Activated T-cell treated with anti-CD3 and anti-CD28 coated beads, Interleukin-2, amount 50 U/mL, for 48 hours (primary cell): ENCODE results near the gene DENND2D.

ENCODE experiments used
- DNase-seq, 2 experiments: peaks; one replicate each; pipeline ENCODE4 v3.0.0-alpha.2; 2020

The DENND2D gene

DNA sequence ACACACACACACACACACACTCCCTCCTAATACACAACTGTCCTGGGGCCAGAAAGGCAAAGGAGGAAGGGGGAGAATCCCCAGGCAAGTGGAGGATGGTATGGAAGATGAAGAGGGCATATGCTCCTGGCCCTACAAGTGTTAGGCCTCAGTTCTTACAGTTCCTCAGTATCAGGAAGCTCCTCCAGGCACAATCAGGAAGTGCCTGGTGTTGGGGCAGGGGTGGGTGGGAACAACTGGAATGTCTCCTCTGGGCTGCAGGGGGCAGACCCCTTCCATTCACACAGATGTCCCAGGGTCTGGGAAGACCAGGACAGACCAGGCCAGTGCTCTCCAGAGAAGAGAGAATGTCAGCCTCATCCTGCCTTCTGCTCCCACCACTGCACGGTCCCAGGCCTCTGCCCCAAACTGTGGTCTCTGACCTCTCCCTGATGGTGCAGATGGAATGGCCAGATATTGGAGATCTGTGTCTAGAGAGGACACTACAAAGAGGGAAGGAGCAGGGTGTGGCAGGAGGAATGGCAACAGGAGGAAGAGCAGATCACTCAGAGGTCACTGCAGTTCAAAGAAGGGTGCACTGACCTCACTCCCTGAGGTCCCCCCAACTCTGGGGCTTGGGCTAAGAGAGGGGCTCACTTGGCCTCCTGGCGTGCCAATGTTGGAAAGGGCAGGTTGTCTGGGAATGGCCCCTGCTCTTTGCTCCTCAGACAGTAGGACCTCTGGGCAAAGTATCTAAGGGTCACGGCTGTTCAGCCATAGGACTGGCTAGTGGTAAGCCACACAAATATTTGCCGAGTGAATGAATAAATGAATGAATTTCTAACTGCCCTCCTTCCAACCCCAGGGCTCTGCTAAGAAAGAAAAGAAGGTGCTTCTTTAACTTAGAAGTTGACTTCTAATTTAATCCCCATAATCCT is 2.5 kb upstream of the DENND2D start:
- peak in 1 of 2 experiments; percentile 42 for DNase-seq

DNA sequence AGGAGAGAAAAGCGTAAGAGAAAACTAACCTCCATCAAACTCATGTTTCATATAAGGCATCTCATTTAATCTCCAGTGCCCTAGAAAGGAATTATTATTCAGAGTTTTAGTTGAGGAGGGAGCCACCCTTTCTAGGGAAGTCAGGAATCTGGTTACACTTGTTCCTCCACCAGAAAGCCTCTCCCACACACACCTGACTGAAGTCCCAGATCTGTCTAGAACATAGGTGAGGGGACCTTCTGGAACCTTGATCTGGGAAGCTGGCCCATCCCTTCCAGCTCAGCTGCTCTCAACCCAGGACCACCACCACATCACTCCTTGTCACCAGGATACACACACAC is 1.9 kb upstream of the DENND2D start:
- DNase-seq, result no peak

DNA sequence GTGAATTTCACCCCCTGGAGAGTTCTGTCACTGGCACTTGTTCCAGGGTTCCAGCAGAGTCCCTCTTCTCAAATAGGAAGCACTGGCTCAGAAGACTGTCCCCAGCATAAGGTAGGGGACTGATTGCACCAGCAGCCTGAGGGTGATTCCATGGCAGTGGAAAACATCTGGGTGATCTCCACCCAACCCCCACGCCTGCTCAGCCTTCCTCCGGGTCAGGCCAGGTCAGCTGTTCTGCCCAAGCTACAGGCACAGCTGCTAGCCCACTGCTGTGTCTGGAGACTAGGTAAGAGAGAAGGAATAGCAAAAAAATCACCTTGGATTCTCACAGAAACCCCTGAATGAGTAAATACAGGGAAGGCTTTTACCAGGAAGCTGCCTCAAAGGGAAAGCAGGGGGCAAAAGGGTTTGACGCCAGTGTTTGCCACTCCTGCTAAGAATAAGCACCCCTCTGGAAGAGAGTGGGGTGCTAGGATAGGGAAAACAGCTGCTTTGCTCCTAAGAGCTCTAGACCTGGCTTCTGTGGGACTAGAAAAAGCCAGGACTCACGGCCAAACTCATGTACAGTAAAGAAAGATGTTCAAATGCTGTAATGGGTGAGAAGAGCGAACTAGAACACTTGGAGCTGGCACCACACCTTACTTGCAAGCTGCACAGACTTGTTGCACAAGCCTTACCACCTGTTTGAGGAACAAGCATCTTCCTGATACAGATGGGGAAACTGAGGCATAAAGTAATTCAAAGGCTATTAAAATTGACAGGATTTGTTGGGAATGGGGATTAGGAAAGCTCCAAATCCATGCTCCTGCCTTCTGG is 1.0 kb upstream of the DENND2D start:
- DNase-seq, result no peak

DNA sequence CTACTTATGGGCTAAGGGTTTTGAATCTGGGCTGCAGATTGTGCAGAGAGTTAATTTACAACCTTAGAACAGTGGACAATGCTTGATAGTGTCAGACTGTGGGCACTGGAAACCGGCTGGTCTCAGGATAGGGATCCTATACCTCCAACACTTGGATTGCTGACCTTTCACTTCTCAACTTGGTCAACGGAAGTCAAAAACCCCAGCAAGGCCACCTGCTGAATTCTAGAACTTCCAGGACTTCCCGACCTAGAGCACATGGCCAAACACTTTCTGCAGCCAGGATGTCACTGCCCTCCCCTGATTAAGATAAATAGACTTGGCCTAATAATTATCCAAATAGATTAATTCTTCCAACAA is 336 bp upstream of the DENND2D start:
- DNase-seq, result no peak

DNA sequence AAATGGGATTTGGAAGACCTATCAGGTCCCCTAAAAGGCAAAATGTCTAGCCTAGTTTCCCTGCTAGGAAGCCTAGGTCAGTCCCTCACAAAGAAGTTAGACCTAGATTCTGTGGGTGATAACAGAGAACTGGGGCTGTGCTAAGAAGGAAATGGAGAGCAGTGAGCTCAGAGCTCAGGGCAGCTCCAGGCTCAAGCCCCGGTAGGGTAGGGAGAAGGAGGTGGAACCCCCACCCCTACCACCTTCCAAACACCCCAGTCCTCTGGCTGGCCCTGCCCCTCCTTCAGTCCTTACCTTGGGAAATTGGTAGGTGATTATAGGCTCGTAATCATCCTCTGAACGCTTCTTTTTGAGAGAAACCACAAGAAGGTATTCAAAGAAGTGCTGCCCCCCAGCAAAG is 1.1 kb downstream of the DENND2D start:
- peak in 1 of 2 experiments; percentile 43 for DNase-seq

DNA sequence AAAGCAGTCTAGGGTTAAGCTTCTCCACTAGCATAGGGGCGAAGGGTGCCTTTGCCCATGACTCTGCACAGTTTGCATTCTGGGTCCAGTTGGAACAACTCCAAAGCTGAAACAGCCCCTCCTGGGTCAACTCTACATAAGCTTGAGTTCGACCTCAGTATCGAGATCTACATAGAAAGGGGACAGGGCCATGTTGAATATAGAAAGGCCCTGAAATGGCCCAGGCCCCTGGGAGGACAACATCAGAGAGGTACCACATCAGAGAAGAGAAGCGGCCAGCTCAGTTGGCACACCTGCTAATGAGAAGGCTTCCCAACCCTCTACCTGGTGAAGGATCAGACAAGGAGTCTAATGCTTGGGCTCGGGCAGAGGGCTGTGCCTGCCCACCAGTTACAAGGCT is 1.6 kb downstream of the DENND2D start:
- peak in 1 of 2 experiments; percentile 30 for DNase-seq

DNA sequence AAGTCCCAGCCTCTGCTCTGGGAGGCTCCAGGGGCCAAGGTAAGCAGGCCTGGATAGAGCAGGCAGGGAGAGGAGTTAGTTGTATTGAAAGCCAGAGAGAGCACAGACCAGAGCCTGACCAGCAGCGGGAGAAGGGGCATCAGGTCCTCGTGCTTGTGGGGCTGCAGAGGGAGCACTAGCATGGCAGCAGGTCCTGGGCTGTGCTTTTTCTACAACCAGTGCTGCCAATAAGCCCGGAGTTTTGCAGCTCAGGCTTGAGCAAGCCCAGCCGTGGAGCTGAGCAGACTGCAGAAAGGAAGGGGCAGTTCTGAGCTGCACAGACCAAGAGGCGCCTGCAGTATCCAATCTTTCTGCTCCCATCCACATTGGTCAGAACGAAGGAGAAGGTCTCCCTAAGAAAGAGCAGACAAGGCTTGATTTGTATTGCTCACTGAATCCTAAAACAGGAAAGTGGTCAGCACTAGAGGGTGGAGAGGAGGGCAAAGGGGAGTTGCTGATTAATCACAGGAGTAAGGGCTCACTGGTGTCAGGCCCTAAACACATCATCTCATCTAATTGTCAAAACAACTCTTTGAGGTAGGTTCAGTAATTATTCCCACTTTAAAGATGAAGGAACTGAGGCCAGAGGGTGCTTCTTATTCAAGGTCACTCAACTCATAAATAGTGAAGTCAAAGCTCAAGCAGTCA is 2.7 kb downstream of the DENND2D start:
- DNase-seq, result peak in 1 of 2 experiments; percentile 71

DNA sequence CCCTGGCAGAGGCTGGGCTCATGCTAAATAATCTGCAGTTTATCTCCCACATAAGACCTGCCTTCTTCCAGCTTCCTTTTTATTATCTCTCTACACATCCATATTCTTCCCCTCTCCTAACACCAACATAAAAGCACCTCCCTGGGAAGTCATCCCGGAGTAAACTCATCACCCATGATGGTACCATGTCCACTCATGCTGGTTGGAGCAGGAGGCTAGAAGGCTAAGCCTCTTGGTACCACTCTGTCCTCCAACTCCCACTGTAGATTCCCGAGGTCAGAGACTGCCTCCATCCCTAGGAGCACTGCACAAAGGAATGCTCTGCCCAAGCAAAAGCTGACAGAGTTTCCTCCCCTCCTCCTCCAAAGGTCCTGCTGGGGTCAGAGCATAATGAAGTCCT is 4.2 kb downstream of the DENND2D start:
- DNase-seq, result no peak

DNA sequence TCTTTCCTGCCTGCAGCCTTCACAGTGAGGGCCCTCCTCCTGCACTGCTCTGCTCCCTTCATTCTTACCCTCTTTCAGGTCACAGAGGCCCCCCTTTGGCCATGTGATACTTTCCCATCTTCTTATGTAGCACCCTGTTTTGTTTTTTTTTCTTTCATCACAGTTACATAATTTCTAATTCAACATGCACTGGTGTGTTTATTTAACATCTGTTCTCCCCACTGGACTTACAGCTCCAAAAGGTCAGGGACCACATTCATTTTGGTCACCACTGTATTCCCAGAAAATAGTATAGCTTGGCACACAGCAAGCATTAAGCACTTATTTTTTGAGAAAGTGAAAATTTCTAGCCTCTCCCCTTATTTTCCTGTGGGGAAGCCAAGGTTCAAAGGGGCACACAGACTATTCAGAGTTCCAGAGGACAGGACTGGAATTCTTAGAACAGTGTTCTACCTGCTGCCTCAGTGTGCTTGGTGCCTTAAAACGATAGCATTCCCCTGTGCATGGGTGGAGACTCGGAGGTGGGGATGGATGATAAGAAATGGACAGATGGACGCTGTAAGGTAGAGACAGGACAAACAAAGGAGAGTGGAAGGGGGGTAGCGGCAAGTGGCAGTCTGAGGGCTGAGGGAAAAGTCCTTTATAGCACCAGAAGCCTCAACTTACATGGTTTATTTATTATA is 5.3 kb downstream of the DENND2D start:
- no peak for DNase-seq

DNA sequence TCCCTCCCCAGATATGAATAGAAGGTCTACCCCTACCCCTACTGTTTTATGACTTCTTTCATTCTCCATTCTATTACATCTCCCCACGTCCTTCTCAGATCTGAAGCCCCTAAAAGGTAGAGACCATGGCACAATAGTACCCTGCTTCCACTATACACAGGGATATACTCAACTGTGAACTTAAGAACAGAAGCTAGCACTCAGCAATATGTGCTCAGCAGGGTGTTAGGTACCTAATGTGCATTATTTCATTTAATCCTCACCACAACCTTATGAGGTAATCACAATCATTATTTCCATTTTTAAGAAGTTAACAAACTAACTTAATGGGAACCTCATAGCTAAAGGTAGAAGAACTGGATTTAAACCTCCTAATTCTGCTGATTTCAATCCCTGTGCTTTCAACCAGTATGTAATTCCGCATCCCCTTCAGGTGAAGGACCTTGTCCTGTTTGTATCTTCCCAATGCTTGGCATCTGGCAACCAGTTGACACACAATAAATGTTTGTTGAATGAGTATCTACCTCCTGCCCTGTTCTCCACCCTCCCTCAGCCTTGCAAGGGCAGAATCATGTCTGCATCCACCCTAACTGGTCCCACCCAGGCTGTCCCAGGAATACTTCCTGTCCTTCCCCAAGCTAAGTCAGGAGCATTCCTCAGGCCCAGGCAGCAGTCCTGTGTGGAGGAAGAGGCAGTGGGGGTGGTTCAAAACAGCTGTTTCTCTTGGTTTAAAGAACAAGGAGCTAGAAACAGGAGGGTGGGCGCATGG is 6.5 kb downstream of the DENND2D start:
- DNase-seq, result no peak

DNA sequence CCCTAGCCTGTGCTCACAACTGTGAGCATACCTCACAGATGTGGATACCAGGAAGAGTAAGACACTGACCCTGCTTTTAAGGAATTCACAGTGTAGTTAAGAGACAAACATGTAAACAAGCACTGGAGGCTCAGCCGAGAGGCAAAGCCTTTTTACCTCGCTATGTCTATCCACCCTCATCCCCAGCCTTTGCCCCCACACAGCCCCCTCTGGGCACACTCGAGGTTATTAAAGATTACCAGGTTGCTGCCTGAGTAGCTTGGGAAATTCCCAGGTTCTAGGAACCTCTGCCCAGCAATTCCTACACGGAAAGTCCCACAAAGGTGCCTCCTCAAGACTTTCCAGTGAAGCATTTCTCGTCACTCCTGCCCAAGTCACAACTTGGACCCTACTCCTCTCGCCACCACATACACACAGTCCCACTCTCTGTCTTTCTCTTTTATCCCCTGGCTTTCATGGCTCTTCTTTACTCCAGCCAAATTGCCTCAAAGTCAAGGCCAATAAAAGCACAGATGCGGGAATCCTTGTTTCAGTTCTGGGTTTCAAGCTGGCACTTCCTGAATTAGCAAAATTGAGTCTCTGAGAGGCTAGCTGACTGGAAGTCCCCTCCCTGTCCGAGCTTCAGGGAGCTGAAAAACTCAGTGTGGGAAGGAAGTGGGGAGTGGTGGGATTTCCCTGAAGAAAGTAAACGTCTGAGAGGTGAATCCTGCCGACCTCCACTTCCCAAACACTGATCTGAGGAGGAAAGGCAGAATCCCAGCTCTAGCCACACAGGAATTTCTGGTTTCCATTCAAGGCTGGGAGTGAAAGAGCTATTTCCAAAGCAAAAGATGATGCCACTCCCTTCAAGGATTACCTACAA is 7.6 kb downstream of the DENND2D start:
- DNase-seq, result no peak

DNA sequence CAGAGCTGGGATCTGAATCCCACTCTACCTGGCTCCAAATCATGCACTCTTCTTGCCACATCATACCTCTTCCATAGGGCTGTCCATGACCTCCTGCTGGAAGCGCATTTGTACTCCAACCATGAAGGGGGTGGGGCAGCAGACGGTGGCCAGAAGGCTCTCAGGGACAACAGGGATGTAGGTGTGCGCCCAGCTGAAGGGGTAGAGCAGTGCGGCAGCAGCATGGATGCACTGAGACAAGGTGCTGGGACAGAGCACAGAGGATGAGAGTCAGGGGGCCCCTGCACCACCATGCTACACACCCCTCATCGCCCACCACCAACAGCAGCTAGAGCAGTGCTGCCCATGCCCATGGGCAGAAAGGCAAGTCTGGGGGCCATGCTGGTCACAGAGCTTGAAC is 8.4 kb downstream of the DENND2D start:
- no peak for DNase-seq

DNA sequence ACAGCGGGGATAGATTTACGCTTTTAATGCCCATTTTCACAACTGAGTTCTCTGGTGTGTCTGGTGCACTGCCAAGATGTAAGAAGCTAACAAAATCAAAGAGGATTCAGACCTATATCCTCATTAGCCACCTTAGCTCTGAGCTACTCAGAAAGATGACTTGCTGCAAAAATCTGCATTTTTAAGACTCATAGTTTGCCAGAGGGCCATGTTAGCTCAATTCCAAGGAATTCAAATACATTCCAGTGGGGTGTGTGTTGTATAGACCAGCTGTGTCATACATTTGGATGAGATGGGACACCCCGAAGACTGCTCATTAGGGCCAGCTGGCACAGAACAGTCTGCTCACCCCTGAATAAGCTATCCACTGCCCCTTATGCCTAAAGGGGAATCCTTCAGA is 8.9 kb downstream of the DENND2D start:
- no peak for DNase-seq

DNA sequence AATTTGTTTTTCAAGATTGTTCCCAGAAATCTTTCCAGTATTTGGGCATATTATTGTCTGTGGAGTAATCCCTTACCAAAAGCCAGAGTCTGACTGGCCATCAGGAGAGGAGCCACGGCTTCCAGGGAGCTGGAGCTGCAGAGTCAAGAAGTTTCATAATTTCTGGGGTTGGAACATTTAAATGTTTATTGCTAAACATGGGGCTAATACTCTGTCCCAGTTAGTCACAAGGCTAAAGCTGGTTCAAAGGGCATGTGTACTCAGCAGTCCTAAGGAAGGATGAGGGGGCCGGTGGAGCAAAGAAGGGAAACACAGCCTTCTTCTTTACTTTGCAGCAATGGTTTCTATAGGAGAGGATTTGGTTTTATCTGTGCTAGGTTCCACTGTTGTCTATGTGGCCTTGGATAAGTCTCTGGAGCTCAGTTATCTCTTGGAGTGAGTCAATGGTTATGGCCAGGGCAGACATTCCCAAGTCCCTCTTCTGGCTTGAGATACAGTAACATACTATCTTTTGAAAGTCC is 9.5 kb downstream of the DENND2D start:
- DNase-seq, result no peak

DNA sequence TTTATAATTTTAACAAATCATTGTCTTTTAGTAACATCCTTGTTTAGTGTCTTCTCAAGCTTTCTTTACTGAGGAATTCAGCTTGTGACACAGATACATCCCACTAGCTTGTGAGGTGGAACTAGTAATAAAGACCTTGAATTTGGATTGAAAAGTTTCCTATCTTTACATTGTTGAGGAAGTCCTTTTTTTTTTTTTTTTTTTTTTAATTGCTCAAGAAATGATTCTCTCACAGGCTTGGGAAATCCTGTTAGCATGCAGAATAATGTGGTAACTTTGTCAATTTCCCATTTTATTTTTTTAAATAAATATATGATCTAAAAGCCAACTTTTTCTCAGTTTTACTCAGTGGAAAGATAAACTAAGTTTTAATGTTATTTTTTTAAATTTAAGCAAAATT is 15.8 kb downstream of the DENND2D start:
- no peak for DNase-seq

DNA sequence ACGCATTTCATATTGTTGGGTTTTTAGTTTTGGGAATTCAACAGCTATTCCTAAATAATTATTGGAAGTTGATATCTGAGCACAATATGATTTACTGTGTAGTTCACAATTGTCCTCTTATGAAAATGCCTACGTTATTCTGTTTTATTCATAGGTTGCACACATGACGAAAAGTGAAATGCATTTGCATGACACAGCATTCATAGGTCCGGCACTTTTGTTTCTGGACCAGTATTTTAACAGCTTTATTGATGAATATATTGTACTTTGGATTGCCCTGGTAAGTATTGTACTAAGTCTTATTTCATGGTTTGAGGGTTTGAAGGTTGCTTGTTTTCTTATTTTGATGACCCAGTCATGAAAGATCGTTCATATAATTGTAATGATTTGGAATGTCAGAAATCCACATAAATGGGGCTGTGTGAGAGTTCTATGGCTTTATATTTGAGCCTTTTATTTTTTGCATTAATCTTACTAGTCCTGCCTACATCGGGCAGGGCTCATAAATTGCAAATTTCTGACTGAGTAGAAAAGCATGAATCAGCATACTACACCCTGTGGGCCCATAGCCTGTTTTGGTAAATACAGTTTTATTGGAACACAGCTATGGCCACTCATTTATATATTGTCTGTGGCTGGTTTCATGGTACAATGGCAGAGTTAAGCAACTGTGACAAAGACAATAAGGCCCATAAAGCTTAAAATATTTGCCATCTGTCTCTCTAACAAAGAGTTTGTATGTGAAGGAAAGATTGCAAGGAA is 17.0 kb downstream of the DENND2D start:
- DNase-seq, result no peak

DNA sequence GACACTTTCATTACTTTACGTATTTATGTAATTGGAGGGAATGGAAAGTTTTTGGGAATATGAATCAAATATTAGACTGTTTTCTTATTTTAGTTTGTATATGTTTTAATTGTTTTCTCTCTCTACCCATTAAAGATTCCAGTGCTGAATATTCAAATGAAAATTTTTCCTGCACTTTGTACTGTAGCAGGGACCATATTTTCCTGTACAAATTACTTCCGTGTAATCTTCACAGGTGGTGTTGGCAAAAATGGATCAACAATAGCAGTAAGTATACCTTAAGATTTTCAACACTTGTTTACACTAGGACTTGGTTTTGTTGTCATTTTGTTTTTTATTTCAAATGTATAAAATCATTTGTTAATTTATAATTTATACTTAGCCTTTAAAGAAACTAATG is 18.4 kb downstream of the DENND2D start:
- DNase-seq, result no peak

DNA sequence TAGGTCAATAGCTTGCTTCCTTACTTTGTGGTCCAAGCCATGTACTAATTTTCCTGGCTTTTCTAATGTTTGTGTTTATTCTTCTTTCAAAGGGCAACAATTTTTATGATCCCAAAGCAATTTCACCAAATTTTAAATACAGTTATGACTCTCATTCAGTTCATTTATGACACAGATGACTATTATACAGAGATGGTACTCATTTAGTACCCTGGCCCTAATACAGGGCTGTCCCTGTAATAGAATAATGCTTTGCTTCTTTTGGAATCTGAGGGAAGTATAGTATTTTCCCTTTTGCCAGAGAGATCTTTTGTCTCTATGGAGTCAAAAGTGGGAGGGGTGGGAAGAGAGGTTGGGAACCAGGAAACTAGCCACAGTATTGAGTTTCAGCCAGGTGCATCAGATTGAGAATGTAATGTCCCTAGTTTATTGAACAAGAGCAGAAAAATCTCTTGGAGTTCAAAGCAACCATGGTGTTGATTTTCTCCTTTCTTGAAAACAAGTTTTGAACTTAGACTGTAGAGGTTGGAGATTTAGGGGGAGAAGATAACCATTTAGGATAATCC is 20.4 kb downstream of the DENND2D start:
- DNase-seq, result no peak

DNA sequence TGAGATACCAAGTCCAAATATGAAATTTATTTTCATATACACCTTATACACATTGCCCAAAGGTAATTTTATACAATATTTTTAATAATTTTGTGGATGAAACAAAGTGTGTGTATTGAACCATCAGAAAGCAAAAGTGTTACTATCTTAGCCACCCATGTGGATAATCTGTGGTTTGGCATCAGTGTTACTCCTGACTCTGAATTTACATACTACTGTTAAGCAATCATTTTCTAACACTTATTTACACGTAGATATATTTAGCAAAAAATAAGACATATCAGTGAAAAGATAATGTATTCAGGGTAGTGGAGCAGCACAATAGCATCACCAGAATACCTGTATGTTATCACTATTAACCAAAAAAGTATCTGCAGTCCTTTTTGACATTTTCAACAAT is 23.8 kb downstream of the DENND2D start:
- DNase-seq, result no peak

DNA sequence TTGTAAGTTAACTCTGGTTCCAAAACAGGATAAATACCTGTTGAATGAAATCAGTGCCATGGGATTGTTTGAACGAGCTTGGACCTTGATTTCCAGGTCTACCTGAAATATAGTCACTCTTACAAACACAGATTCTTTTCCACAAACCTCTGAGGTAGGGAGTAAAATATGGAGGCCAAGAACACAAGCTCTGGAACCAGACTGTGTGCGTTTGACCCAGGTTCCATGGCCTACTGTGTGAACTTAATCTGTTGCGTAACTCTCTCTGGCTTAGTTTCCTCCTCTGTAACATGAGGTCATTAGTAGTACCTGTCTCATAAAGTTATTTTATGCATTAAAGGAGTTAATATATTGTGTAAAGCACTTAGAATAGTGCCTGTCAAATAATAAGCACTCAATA is 25.1 kb downstream of the DENND2D start:
- no peak for DNase-seq
